ENCODE data around the gene AFF2. TPM values are rescaled to one million over a fixed set of nuclear protein-coding genes. Genes with fewer than 3 reads are reported as not detected.
A peak's percentile ranks its signal among the peaks of the same experiment; 100 is the strongest.

AFF2 gene
- total RNA-seq, 1 experiment from 2014 or later = 0.19 TPM

DNA sequence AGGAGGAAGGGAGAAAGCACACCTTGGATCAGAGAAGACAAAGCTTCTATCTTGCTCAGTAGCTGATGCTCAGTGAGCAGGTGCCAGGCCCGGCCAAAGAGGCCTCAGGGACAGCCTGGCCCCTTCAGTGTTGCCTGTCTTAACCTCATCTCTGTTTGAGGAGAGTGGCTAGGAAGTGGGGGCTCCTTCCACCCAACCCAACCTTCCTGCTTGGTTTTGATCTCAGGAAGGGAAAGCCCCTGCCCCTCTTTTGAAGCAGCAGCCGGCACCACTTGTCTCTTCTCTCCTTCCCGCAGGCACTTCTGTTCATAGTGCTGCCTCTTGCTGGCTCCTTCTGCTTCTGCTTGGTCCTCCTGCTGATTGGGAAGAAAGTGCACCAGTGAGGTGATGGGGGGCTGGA, 2.4 kb upstream of the AFF2 start:
- no peak overlapping the region for H3K4me3 Mint-ChIP-seq (ENCODE audit: unreplicated experiment)
- no peak for DNase-seq (ENCODE audit: unreplicated experiment)
- ChIA-PET POLR2A (interaction anchor here (0.5 kb wide), 1 partner anchor 59 kb away, joined by 3 read pairs; no protein-coding TSS in a partner anchor), CTCF (no interaction called here)
- H3K36me3 Mint-ChIP-seq (ENCODE audit: insufficient read depth, unreplicated experiment) = no peaks in the 10 kb centered on the region
- TF ChIP-seq, protein P1, sequence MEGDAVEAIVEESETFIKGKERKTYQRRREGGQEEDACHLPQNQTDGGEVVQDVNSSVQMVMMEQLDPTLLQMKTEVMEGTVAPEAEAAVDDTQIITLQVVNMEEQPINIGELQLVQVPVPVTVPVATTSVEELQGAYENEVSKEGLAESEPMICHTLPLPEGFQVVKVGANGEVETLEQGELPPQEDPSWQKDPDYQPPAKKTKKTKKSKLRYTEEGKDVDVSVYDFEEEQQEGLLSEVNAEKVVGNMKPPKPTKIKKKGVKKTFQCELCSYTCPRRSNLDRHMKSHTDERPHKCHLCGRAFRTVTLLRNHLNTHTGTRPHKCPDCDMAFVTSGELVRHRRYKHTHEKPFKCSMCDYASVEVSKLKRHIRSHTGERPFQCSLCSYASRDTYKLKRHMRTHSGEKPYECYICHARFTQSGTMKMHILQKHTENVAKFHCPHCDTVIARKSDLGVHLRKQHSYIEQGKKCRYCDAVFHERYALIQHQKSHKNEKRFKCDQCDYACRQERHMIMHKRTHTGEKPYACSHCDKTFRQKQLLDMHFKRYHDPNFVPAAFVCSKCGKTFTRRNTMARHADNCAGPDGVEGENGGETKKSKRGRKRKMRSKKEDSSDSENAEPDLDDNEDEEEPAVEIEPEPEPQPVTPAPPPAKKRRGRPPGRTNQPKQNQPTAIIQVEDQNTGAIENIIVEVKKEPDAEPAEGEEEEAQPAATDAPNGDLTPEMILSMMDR (IDR thresholded peaks at IDR 0.05; ENCODE audit: unreplicated experiment) = no peak
- no peaks in the 10 kb centered on the region for H3K27me3 Mint-ChIP-seq (ENCODE audit: insufficient read depth, unreplicated experiment)
- no peak overlapping the region for H3K27ac Mint-ChIP-seq (ENCODE audit: low read depth, unreplicated experiment)
- intact Hi-C loops (cut with micrococcal nuclease) = no loop called here
- no peaks in the 10 kb centered on the region for H3K9me3 Mint-ChIP-seq (ENCODE audit: unreplicated experiment)
- no TSS peak for BruUV-seq (replicated peaks)
- H3K4me1 Mint-ChIP-seq (ENCODE audit: insufficient read depth, unreplicated experiment) = no peaks in the 10 kb centered on the region

DNA sequence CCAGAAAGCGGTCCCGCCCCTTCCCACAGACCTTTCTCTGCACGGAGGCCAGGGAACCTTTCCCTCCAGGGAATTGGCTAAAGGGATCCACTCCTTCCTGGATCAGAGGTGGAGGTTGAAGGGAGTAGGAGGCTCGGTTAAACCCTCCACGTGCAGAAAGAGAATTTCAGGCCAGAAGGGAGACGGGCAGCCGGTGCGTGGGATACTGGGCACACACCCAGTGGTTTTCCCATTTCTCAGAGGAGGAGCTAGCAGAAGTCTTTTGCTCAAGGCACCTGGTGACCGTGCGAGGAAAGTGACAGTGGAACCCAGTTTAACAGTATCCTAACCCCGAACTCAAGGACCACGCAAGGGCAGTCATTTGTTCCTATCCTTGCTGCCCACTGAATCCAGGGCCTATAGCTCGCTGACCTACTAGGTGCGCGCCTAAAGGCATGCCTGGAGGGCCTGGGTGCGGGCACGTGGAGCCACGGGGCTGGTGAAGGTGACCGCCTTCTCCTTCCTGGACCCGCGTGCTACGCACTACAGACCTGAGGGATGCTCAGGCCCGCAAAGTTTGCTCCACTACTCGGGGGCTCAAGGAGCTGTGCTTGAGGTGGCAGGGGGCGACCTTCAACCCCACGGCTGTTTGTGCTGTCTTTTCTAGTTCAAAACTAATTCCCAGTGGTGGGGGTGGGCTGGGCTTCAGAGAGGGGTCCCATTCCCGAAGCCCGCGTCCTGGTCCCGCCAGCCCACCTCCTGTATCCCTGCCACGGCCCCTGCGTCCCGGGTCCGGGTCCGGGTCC, 587 bp upstream of the AFF2 start:
- Mint-ChIP-seq H3K9me3 (ENCODE audit: unreplicated experiment) (no peaks in the 10 kb centered on the region), H3K36me3 (ENCODE audit: insufficient read depth, unreplicated experiment) (no peaks in the 10 kb centered on the region), H3K27ac (ENCODE audit: low read depth, unreplicated experiment) (no peak overlapping the region), H3K27me3 (ENCODE audit: insufficient read depth, unreplicated experiment) (no peaks in the 10 kb centered on the region), H3K4me3 (ENCODE audit: unreplicated experiment) (peak overlapping the region; percentile 44), H3K4me1 (ENCODE audit: insufficient read depth, unreplicated experiment) (no peaks in the 10 kb centered on the region)
- ChIA-PET POLR2A (interaction anchor here (0.6 kb wide), 1 partner anchor 12 kb away, joined by 5 read pairs; no protein-coding TSS in a partner anchor), CTCF (no interaction called here)
- BruUV-seq (replicated peaks) = no TSS peak
- TF ChIP-seq, protein P1 (IDR thresholded peaks at IDR 0.05; ENCODE audit: unreplicated experiment) = no peak
- intact Hi-C loops (cut with micrococcal nuclease) = no loop called here
- no peak for DNase-seq (ENCODE audit: unreplicated experiment)

DNA sequence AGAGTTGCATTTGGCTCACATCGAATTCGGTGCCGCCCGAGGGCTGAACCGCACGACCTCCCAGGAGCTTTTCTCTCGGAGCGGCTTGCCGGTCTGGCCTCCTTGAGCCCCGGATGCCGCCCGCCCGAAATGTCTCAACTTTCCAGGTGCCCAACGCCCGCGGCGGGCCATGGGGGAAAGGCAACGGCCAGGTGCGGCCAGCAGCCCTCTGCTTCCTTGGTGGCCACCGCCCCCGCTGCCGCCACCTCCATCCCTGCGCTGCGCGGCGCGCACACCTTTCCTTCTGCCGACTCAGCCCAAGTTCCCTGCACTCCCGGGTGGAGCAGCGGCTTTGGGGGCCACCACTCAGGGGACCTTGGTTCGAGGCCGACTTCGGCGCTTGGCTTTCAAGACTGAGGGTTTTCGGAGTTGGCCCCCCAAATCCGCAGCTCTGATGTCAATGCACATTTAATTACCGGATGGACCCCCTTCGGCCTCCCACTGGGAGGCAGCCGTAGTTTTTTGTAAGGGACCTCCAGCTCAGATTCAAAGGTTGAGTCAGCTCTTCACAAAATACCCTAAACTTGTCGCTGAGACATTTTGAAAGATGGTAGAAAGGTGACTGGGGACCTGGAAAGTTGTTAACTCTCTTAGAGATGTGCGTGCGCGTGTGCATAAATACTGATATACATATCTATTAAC, 1.1 kb downstream of the AFF2 start:
- ChIA-PET POLR2A (interaction anchor here (0.6 kb wide), 1 partner anchor 963 kb away, joined by 3 read pairs; no protein-coding TSS in a partner anchor), CTCF (no interaction called here)
- H3K36me3 Mint-ChIP-seq (ENCODE audit: insufficient read depth, unreplicated experiment) = no peaks in the 10 kb centered on the region
- H3K4me3 Mint-ChIP-seq (ENCODE audit: unreplicated experiment) = peak overlapping the region; percentile 67
- H3K27ac Mint-ChIP-seq (ENCODE audit: low read depth, unreplicated experiment) = no peak overlapping the region
- H3K4me1 Mint-ChIP-seq (ENCODE audit: insufficient read depth, unreplicated experiment) = no peaks in the 10 kb centered on the region
- BruUV-seq (replicated peaks) = no TSS peak
- H3K9me3 Mint-ChIP-seq (ENCODE audit: unreplicated experiment) = no peaks in the 10 kb centered on the region
- TF ChIP-seq, protein P1 (IDR thresholded peaks at IDR 0.05; ENCODE audit: unreplicated experiment) = no peak
- DNase-seq (ENCODE audit: unreplicated experiment) = no peak
- no peaks in the 10 kb centered on the region for H3K27me3 Mint-ChIP-seq (ENCODE audit: insufficient read depth, unreplicated experiment)
- intact Hi-C loops (cut with micrococcal nuclease) = no loop called here

DNA sequence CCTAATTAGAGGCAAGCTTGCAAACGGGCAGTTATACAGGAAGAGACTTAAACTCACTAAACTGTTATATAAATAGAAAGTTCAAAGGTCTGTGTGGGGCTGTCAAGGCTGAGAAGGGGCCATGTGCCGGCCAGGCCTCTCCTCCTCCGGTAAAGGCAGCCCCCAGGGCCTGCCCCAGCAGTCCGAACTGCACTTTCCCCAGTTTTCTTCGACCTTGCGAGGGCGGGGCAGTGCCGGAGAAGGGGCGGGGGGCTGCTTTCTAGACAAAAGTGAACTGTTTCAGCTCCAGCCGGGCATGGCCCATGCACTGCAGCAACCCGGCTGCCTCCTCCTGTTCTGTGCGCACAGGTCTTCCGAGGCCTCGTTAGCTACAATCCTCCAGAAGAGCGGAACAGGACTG, 4.1 kb downstream of the AFF2 start:
- H3K36me3 Mint-ChIP-seq (ENCODE audit: insufficient read depth, unreplicated experiment) = no peaks in the 10 kb centered on the region
- no peak overlapping the region for H3K27ac Mint-ChIP-seq (ENCODE audit: low read depth, unreplicated experiment)
- no peaks in the 10 kb centered on the region for H3K4me1 Mint-ChIP-seq (ENCODE audit: insufficient read depth, unreplicated experiment)
- no TSS peak for BruUV-seq (replicated peaks)
- no peak for DNase-seq (ENCODE audit: unreplicated experiment)
- no peaks in the 10 kb centered on the region for H3K9me3 Mint-ChIP-seq (ENCODE audit: unreplicated experiment)
- H3K27me3 Mint-ChIP-seq (ENCODE audit: insufficient read depth, unreplicated experiment) = no peaks in the 10 kb centered on the region
- no peak overlapping the region for H3K4me3 Mint-ChIP-seq (ENCODE audit: unreplicated experiment)
- intact Hi-C loops (cut with micrococcal nuclease) = no loop called here
- TF ChIP-seq, protein P1 (IDR thresholded peaks at IDR 0.05; ENCODE audit: unreplicated experiment) = no peak
- POLR2A ChIA-PET = no interaction called here
- CTCF ChIA-PET = no interaction called here
